Measurements from ENCODE around the gene GABRB1.

The GABRB1 gene

GRCh38 chr4:47010347-47010911 lies 20.9 kb upstream of the GABRB1 start:
- Histone ChIP-seq H3F3A (ENCODE audit: low read depth) (no peaks in the 10 kb centered on the region), H3K9me2 (replicated peaks; ENCODE audit: low read depth, low read length) (no peaks in the 10 kb centered on the region), H3K4me1 (ENCODE audit: insufficient read depth, low read length, poor library complexity, severe bottlenecking) (peaks cover 10% of the 10 kb centered on the region), H3K4me3 (ENCODE audit: low read length, poor library complexity, severe bottlenecking) (peak overlapping the region; percentile 68), H3K9me3 (ENCODE audit: insufficient read depth, low read depth, low read length) (no peaks in the 10 kb centered on the region), H2AFZ (ENCODE audit: low read length) (peak overlapping the region; percentile 96), H3K4me2 (ENCODE audit: low read depth, low read length, poor library complexity, severe bottlenecking) (peak overlapping the region; percentile 84), H4K20me1 (ENCODE audit: insufficient read depth, low read length, poor library complexity, severe bottlenecking) (no peaks in the 10 kb centered on the region), H3K27me3 (ENCODE audit: insufficient read depth, low read length, poor library complexity, severe bottlenecking) (no peaks in the 10 kb centered on the region), H3K36me3 (ENCODE audit: insufficient read depth, low read length) (no peaks in the 10 kb centered on the region), H3K79me2 (ENCODE audit: insufficient read depth, low read length) (no peaks in the 10 kb centered on the region), H3K9ac (ENCODE audit: low read depth, low read length, poor library complexity, severe bottlenecking) (peak overlapping the region; percentile 37)
- TF ChIP-seq EZH2phosphoT487 (IDR thresholded peaks at IDR 0.05; ENCODE audit: borderline replicate concordance): no peak
- no peak for TF ChIP-seq CTCF (conservative IDR thresholded peaks at IDR 0.05; ENCODE audit: low read length)

DNA sequence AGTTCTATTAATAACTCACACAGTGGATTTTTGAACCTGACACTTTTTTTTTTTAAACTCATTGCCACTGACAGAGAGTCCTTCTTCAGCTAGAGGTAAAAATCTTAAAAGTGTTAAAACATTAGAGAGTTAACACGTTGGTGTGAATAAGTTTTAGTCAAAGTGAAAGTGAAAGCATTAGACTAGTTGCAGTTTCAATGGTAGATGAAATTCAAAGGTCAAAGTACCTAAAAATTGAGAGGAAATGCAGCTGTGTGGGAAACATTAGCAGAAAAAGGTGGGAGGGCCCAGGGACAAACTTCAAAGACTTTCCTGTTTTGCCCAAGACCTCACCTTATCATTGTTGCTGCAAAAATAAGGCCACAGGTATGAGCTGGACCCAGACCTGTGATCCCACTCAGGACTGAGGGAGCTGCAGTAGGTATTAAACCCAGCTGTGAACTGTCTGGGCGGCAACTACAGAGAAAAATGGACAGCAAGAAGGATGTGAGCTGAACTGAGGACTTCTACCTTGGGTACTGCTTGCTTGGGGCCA lies 20.4 kb upstream of the GABRB1 start:
- Histone ChIP-seq H3K9ac (ENCODE audit: low read depth, low read length, poor library complexity, severe bottlenecking) (peak overlapping the region; percentile 37), H3K9me3 (ENCODE audit: insufficient read depth, low read depth, low read length) (no peaks in the 10 kb centered on the region), H4K20me1 (ENCODE audit: insufficient read depth, low read length, poor library complexity, severe bottlenecking) (no peaks in the 10 kb centered on the region), H3K36me3 (ENCODE audit: insufficient read depth, low read length) (no peaks in the 10 kb centered on the region), H3K9me2 (replicated peaks; ENCODE audit: low read depth, low read length) (no peaks in the 10 kb centered on the region), H3F3A (ENCODE audit: low read depth) (no peaks in the 10 kb centered on the region), H3K4me2 (ENCODE audit: low read depth, low read length, poor library complexity, severe bottlenecking) (peak overlapping the region; percentile 84), H3K4me3 (ENCODE audit: low read length, poor library complexity, severe bottlenecking) (peak overlapping the region; percentile 68), H3K27me3 (ENCODE audit: insufficient read depth, low read length, poor library complexity, severe bottlenecking) (no peaks in the 10 kb centered on the region), H3K79me2 (ENCODE audit: insufficient read depth, low read length) (no peaks in the 10 kb centered on the region), H2AFZ (ENCODE audit: low read length) (peak overlapping the region; percentile 96), H3K4me1 (ENCODE audit: insufficient read depth, low read length, poor library complexity, severe bottlenecking) (peaks cover 10% of the 10 kb centered on the region)
- TF ChIP-seq EZH2phosphoT487 (IDR thresholded peaks at IDR 0.05; ENCODE audit: borderline replicate concordance) (no peak), CTCF (conservative IDR thresholded peaks at IDR 0.05; ENCODE audit: low read length) (no peak)

GRCh38 chr4:47012676-47013075 lies 18.7 kb upstream of the GABRB1 start:
- Histone ChIP-seq H2AFZ (ENCODE audit: low read length) (no peak overlapping the region), H3K27me3 (ENCODE audit: insufficient read depth, low read length, poor library complexity, severe bottlenecking) (no peaks in the 10 kb centered on the region), H3K9me2 (replicated peaks; ENCODE audit: low read depth, low read length) (no peaks in the 10 kb centered on the region), H3K4me2 (ENCODE audit: low read depth, low read length, poor library complexity, severe bottlenecking) (no peak overlapping the region), H3K4me1 (ENCODE audit: insufficient read depth, low read length, poor library complexity, severe bottlenecking) (peaks cover 10% of the 10 kb centered on the region), H3K36me3 (ENCODE audit: insufficient read depth, low read length) (no peaks in the 10 kb centered on the region), H3K9ac (ENCODE audit: low read depth, low read length, poor library complexity, severe bottlenecking) (no peak overlapping the region), H3K79me2 (ENCODE audit: insufficient read depth, low read length) (no peaks in the 10 kb centered on the region), H3F3A (ENCODE audit: low read depth) (no peaks in the 10 kb centered on the region), H3K9me3 (ENCODE audit: insufficient read depth, low read depth, low read length) (no peaks in the 10 kb centered on the region), H4K20me1 (ENCODE audit: insufficient read depth, low read length, poor library complexity, severe bottlenecking) (no peaks in the 10 kb centered on the region), H3K4me3 (ENCODE audit: low read length, poor library complexity, severe bottlenecking) (no peak overlapping the region)
- TF ChIP-seq CTCF (conservative IDR thresholded peaks at IDR 0.05; ENCODE audit: low read length) (no peak), EZH2phosphoT487 (IDR thresholded peaks at IDR 0.05; ENCODE audit: borderline replicate concordance) (no peak)

Data from Loucy (cell line).